ENCODE data around the gene C6orf120.

GRCh38 chr6:169702840-169703246 lies 917 bp downstream of the C6orf120 start:
- TF ChIP-seq CTCF (conservative IDR thresholded peaks at IDR 0.05 in 1 of 2, IDR thresholded peaks at IDR 0.05 in 1 of 2; ENCODE audit: extremely low read depth in 1 of 2, insufficient read depth in 1 of 2, low read depth in 1 of 2, low read length in 2 of 2) = no peak
- TF ChIP-seq EZH2 (IDR thresholded peaks at IDR 0.05; ENCODE audit: borderline replicate concordance, low read length) = no peak
